HepG2 (cell line): ENCODE measurements around the gene BAZ1B.

Source experiments
- CTCF ChIP-seq: sonication (generic); formaldehyde crosslinking; IDR thresholded peaks from 2 replicates; pipeline ENCODE4 v1.5.0; 2020; ENCODE audit warnings: mild to moderate bottlenecking, missing genetic modification reagents, moderate library complexity
- GATAD2A ChIP-seq: IDR thresholded peaks from 2 replicates; pipeline ENCODE4 v1.6.1; 2016
- KLF9 ChIP-seq: IDR thresholded peaks from 2 replicates; pipeline ENCODE4 v1.6.1; 2016; ENCODE audit warnings: low read depth
- PBX2 ChIP-seq: IDR thresholded peaks from 2 replicates; pipeline ENCODE4 v1.6.1; 2016; ENCODE audit warnings: control low read depth
- REPIN1 ChIP-seq: sonication (generic); formaldehyde crosslinking; IDR thresholded peaks from 2 replicates; pipeline ENCODE4 v1.8.0; 2022; ENCODE audit warnings: missing genetic modification reagents, low read depth, mild to moderate bottlenecking, borderline replicate concordance
- ZMYM4 ChIP-seq: sonication (generic); formaldehyde crosslinking; IDR thresholded peaks from 2 replicates; pipeline ENCODE4 v1.8.1; 2023; ENCODE audit warnings: mild to moderate bottlenecking, missing genetic modification reagents
- TF ChIP-seq, protein P1 (sequence below), 2 experiments: IDR thresholded peaks; 2 replicates each; pipeline ENCODE4 v1.6.1; 2011 to 2012; ENCODE audit warnings: low read length in 2 of 2, borderline replicate concordance in 1 of 2, low read depth in 1 of 2, mild to moderate bottlenecking in 1 of 2, moderate library complexity in 1 of 2
- TF ChIP-seq, protein P2 (sequence below): sonication (generic); formaldehyde crosslinking; IDR thresholded peaks from 2 replicates; pipeline ENCODE4 v1.8.0; 2022; ENCODE audit warnings: mild to moderate bottlenecking, missing genetic modification reagents

- TF ChIP-seq, protein P1, sequence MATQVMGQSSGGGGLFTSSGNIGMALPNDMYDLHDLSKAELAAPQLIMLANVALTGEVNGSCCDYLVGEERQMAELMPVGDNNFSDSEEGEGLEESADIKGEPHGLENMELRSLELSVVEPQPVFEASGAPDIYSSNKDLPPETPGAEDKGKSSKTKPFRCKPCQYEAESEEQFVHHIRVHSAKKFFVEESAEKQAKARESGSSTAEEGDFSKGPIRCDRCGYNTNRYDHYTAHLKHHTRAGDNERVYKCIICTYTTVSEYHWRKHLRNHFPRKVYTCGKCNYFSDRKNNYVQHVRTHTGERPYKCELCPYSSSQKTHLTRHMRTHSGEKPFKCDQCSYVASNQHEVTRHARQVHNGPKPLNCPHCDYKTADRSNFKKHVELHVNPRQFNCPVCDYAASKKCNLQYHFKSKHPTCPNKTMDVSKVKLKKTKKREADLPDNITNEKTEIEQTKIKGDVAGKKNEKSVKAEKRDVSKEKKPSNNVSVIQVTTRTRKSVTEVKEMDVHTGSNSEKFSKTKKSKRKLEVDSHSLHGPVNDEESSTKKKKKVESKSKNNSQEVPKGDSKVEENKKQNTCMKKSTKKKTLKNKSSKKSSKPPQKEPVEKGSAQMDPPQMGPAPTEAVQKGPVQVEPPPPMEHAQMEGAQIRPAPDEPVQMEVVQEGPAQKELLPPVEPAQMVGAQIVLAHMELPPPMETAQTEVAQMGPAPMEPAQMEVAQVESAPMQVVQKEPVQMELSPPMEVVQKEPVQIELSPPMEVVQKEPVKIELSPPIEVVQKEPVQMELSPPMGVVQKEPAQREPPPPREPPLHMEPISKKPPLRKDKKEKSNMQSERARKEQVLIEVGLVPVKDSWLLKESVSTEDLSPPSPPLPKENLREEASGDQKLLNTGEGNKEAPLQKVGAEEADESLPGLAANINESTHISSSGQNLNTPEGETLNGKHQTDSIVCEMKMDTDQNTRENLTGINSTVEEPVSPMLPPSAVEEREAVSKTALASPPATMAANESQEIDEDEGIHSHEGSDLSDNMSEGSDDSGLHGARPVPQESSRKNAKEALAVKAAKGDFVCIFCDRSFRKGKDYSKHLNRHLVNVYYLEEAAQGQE (IDR thresholded peaks at IDR 0.05; ENCODE audit: borderline replicate concordance in 1 of 2, low read depth in 1 of 2, low read length in 2 of 2), result no peak
- TF ChIP-seq, protein P2, sequence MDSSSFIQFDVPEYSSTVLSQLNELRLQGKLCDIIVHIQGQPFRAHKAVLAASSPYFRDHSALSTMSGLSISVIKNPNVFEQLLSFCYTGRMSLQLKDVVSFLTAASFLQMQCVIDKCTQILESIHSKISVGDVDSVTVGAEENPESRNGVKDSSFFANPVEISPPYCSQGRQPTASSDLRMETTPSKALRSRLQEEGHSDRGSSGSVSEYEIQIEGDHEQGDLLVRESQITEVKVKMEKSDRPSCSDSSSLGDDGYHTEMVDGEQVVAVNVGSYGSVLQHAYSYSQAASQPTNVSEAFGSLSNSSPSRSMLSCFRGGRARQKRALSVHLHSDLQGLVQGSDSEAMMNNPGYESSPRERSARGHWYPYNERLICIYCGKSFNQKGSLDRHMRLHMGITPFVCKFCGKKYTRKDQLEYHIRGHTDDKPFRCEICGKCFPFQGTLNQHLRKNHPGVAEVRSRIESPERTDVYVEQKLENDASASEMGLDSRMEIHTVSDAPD (CRISPR knock-in tag), result no peak
- no peak for TF ChIP-seq REPIN1
- no peak for TF ChIP-seq PBX2
- no peak for TF ChIP-seq CTCF (CRISPR knock-in tag)
- TF ChIP-seq KLF9 (CRISPR knock-in tag), result no peak
- TF ChIP-seq GATAD2A (CRISPR knock-in tag), result no peak
- no peak for TF ChIP-seq ZMYM4 (CRISPR knock-in tag)
Measured at GRCh38 chr7:73547841-73548240, 25.7 kb upstream of the BAZ1B start.
